Activated T-helper 2 cell treated with anti-CD3 and anti-CD28 coated beads, Interferon-gamma antibody, Interleukin-2, Interleukin-4, amounts not matched to agents 10 μg/mL and 5 μg/mL and 100 μg/mL, durations not matched to agents 14 hours and 24 hours and 36 hours (primary cell): ENCODE results near the gene HSPA4. TPM values are rescaled to one million over a fixed set of nuclear protein-coding genes. Genes with fewer than 3 reads are reported as not detected.

Experiments
- DNase-seq: peaks from one replicate; pipeline ENCODE4 v3.0.0; 2021; ENCODE audit warnings: low spot score
- H3K27ac Mint-ChIP-seq: one replicate; pipeline ENCODE4 v1.8.0; 2021; ENCODE audit warnings: mixed read lengths
- H3K27me3 Mint-ChIP-seq: one replicate; pipeline ENCODE4 v1.8.0; 2021; ENCODE audit warnings: low read depth, mixed read lengths
- H3K36me3 Mint-ChIP-seq: one replicate; pipeline ENCODE4 v1.8.0; 2021; ENCODE audit warnings: low read depth, mixed read lengths
- H3K4me1 Mint-ChIP-seq: one replicate; pipeline ENCODE4 v1.8.0; 2021; ENCODE audit warnings: low read depth, mixed read lengths
- H3K4me3 Mint-ChIP-seq: one replicate; pipeline ENCODE4 v1.8.0; 2021; ENCODE audit warnings: low read depth, mild to moderate bottlenecking, moderate library complexity, mixed read lengths
- H3K9me3 Mint-ChIP-seq: one replicate; pipeline ENCODE4 v1.8.0; 2021; ENCODE audit warnings: mixed read lengths
- intact Hi-C: fragments of 100-400 bp; cut with micrococcal nuclease; formaldehyde crosslinking; loops from one replicate; pipeline ENCODE4 v1.15.1; 2023
- total RNA-seq: library from RNA; stranded (reverse); gene quantifications from 2 replicates; pipeline ENCODE4 v1.2.3, GENCODE V29; 2022

HSPA4 gene
- total RNA-seq, 1 donor from 2014 or later, result 229 TPM

GRCh38 chr5:133111299-133111698 is 59.5 kb downstream of the HSPA4 start:
- H3K36me3 Mint-ChIP-seq, result peaks cover 3% of the 10 kb centered on the region
- no peak overlapping the region for H3K4me3 Mint-ChIP-seq
- peaks cover 26% of the 10 kb centered on the region for H3K4me1 Mint-ChIP-seq
- intact Hi-C loops, result loop anchor here (1.0 to 10.0 kb wide), 4 partner anchors 176 to 821 kb away; no protein-coding TSS in a partner anchor
- no peaks in the 10 kb centered on the region for H3K9me3 Mint-ChIP-seq
- DNase-seq, result peak; percentile 64
- H3K27me3 Mint-ChIP-seq, result peaks cover 2% of the 10 kb centered on the region
- H3K27ac Mint-ChIP-seq, result no peak overlapping the region

- Mint-ChIP-seq H3K27ac (no peak overlapping the region), H3K4me1 (peaks cover 22% of the 10 kb centered on the region), H3K36me3 (no peaks in the 10 kb centered on the region), H3K4me3 (no peak overlapping the region), H3K9me3 (no peaks in the 10 kb centered on the region), H3K27me3 (peaks cover 2% of the 10 kb centered on the region)
- DNase-seq, result no peak
- intact Hi-C loops, result loop anchor here (2.0 to 10.0 kb wide), 3 partner anchors 129 to 820 kb away; no protein-coding TSS in a partner anchor
These were observed 60.3 kb downstream of the HSPA4 start for GRCh38 chr5:133112026-133112660.

- Mint-ChIP-seq H3K9me3 (no peaks in the 10 kb centered on the region), H3K4me1 (peaks cover 20% of the 10 kb centered on the region), H3K27ac (peak overlapping the region; percentile 53), H3K4me3 (no peak overlapping the region), H3K27me3 (no peaks in the 10 kb centered on the region), H3K36me3 (no peaks in the 10 kb centered on the region)
- intact Hi-C loops, result loop anchor here (2.0 to 10.0 kb wide), 3 partner anchors 127 to 819 kb away; no protein-coding TSS in a partner anchor
- DNase-seq, result no peak
These were observed 61.7 kb downstream of the HSPA4 start for GRCh38 chr5:133113331-133114061.

GRCh38 chr5:133114166-133114932 is 62.5 kb downstream of the HSPA4 start:
- no peak overlapping the region for H3K27ac Mint-ChIP-seq
- no peaks in the 10 kb centered on the region for H3K27me3 Mint-ChIP-seq
- H3K4me1 Mint-ChIP-seq, result peaks cover 20% of the 10 kb centered on the region
- H3K4me3 Mint-ChIP-seq, result no peak overlapping the region
- DNase-seq, result no peak
- H3K9me3 Mint-ChIP-seq, result no peaks in the 10 kb centered on the region
- intact Hi-C loops, result loop anchor here (5.0 to 10.0 kb wide), 2 partner anchors 760 to 818 kb away; no protein-coding TSS in a partner anchor
- H3K36me3 Mint-ChIP-seq, result no peaks in the 10 kb centered on the region

- Mint-ChIP-seq H3K27me3 (no peaks in the 10 kb centered on the region), H3K27ac (no peak overlapping the region), H3K36me3 (no peaks in the 10 kb centered on the region), H3K4me1 (peaks cover 20% of the 10 kb centered on the region), H3K9me3 (no peaks in the 10 kb centered on the region), H3K4me3 (no peak overlapping the region)
- DNase-seq, result no peak
- intact Hi-C loops, result loop anchor here (5.0 to 10.0 kb wide), 2 partner anchors 760 to 817 kb away; no protein-coding TSS in a partner anchor
These were observed 63.1 kb downstream of the HSPA4 start for GRCh38 chr5:133114933-133115310.

- no peaks in the 10 kb centered on the region for H3K27me3 Mint-ChIP-seq
- intact Hi-C loops, result loop anchor here (10.0 kb wide), 1 partner anchor 758 kb away; no protein-coding TSS in a partner anchor
- H3K27ac Mint-ChIP-seq, result no peak overlapping the region
- H3K36me3 Mint-ChIP-seq, result no peaks in the 10 kb centered on the region
- DNase-seq, result no peak
- H3K9me3 Mint-ChIP-seq, result no peaks in the 10 kb centered on the region
- H3K4me3 Mint-ChIP-seq, result no peak overlapping the region
- peaks cover 16% of the 10 kb centered on the region for H3K4me1 Mint-ChIP-seq
These were observed 64.8 kb downstream of the HSPA4 start for GRCh38 chr5:133116601-133117000.

- intact Hi-C loops, result loop anchor here (10.0 kb wide), 1 partner anchor 757 kb away; no protein-coding TSS in a partner anchor
- DNase-seq, result no peak
- no peak overlapping the region for H3K27ac Mint-ChIP-seq
- H3K4me1 Mint-ChIP-seq, result peaks cover 16% of the 10 kb centered on the region
- H3K9me3 Mint-ChIP-seq, result no peaks in the 10 kb centered on the region
- no peaks in the 10 kb centered on the region for H3K27me3 Mint-ChIP-seq
- no peaks in the 10 kb centered on the region for H3K36me3 Mint-ChIP-seq
- no peak overlapping the region for H3K4me3 Mint-ChIP-seq
These were observed 65.5 kb downstream of the HSPA4 start for GRCh38 chr5:133117166-133117911.

GRCh38 chr5:133117912-133118445 is 66.2 kb downstream of the HSPA4 start:
- Mint-ChIP-seq H3K4me3 (no peak overlapping the region), H3K27me3 (no peaks in the 10 kb centered on the region), H3K36me3 (no peaks in the 10 kb centered on the region), H3K4me1 (peaks cover 16% of the 10 kb centered on the region), H3K27ac (no peak overlapping the region), H3K9me3 (no peaks in the 10 kb centered on the region)
- intact Hi-C loops, result loop anchor here (10.0 kb wide), 1 partner anchor 757 kb away; no protein-coding TSS in a partner anchor
- DNase-seq, result no peak

- H3K27ac Mint-ChIP-seq, result no peak overlapping the region
- DNase-seq, result no peak
- H3K4me1 Mint-ChIP-seq, result peaks cover 8% of the 10 kb centered on the region
- no peaks in the 10 kb centered on the region for H3K36me3 Mint-ChIP-seq
- intact Hi-C loops, result loop anchor here (10.0 kb wide), 1 partner anchor 756 kb away; no protein-coding TSS in a partner anchor
- H3K4me3 Mint-ChIP-seq, result no peak overlapping the region
- no peaks in the 10 kb centered on the region for H3K27me3 Mint-ChIP-seq
- no peaks in the 10 kb centered on the region for H3K9me3 Mint-ChIP-seq
These were observed 66.9 kb downstream of the HSPA4 start for GRCh38 chr5:133118741-133119140.

- H3K27me3 Mint-ChIP-seq, result no peaks in the 10 kb centered on the region
- no peaks in the 10 kb centered on the region for H3K36me3 Mint-ChIP-seq
- H3K4me1 Mint-ChIP-seq, result peaks cover 5% of the 10 kb centered on the region
- H3K4me3 Mint-ChIP-seq, result no peak overlapping the region
- H3K27ac Mint-ChIP-seq, result no peak overlapping the region
- H3K9me3 Mint-ChIP-seq, result no peaks in the 10 kb centered on the region
- intact Hi-C loops, result loop anchor here (10.0 kb wide), 1 partner anchor 756 kb away; no protein-coding TSS in a partner anchor
- DNase-seq, result no peak
These were observed 67.5 kb downstream of the HSPA4 start for GRCh38 chr5:133119233-133119711.

GRCh38 chr5:133120156-133120750 is 68.4 kb downstream of the HSPA4 start:
- Mint-ChIP-seq H3K4me3 (no peak overlapping the region), H3K9me3 (no peaks in the 10 kb centered on the region), H3K27me3 (no peaks in the 10 kb centered on the region), H3K36me3 (no peaks in the 10 kb centered on the region), H3K4me1 (no peaks in the 10 kb centered on the region), H3K27ac (no peak overlapping the region)
- intact Hi-C loops, result no loop called here
- no peak for DNase-seq
